Stimulated activated CD4-positive, alpha-beta T cell treated with anti-CD3 and anti-CD28 coated beads, Interleukin-15, amount 100 ng/mL, for 48 hours (primary cell): ENCODE data around the gene ACP1.

ENCODE experiments used
- DNase-seq, 2 donors: peaks; one replicate each; pipeline ENCODE4 v3.0.0-alpha.2; 2020; ENCODE audit warnings: low read depth in 2 of 2

ACP1 gene

DNA sequence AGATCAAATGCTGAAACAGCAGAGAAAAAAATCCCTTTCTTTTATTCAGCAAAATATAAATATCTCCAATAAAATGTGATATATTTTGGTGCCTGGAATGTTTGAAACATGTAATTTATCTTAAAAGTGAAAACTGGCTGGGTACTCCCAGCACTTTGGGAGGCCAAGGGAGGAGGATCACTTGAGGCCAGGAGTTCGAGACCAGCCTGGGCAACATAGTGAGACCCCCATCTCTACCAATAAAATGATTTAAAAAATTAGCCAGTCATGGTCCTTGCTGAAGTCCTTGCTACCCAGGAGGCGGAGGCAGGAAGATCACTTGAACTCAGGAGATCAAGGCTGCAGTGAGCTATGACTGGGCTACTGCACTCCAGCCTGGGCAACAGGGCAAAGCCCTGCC lies 9.6 kb upstream of the ACP1 start:
- DNase-seq: no peak

DNA sequence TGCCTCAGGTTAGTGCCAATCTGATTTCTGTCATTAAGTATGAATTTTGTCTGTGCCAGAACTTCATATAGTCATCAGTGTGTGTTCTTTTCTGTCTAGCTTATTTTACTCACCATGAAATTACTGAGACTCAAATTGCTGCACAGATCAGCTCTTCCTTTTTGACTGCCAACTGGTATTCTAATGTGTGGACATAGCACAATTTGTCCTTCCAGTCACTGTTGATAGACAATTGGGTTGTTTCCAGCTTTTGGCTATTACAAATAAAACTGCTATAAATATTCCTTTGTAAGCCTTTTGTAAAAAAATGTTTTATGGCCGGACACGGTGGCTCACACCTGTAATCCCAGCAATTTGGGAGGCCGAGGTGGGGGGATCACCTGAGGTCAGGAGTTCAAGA lies 8.7 kb upstream of the ACP1 start:
- no peak for DNase-seq

DNA sequence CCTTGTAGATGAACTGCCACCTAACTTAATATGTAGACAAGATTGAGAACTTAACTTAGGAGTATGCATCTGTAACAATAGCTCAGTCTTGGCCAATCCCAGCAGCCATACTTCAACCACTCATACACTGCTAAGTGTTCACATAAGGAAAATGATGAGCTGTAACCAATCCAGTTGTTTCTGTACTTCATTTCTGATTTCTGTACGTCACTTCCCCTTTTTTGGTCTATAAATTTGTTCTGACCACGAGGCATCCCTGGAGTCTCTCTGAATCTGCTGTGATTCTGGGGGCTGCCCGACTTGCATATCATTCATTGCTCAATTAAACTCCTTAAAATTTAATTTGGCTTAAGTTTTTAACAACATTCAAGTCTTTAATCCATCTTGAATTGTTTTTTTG lies 7.3 kb upstream of the ACP1 start:
- no peak for DNase-seq

DNA sequence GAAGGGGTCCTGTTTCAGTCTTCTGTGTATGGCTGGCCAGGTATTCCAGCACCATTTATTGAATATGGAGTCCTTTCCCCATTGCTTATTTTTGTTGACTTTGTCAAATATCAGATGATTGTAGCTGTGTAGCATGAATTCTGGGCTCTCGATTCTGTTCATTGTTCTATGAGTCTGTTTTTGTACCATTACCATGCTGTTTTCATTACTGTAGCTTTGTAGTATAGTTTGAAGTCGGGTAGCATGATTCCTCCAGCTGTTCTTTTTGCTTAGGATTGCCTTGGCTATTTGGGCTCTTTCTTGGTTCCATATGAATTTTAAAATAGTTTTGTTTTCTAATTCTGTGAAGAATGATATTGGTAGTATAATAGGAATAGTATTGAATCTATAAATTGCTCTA lies 6.9 kb upstream of the ACP1 start:
- no peak for DNase-seq

DNA sequence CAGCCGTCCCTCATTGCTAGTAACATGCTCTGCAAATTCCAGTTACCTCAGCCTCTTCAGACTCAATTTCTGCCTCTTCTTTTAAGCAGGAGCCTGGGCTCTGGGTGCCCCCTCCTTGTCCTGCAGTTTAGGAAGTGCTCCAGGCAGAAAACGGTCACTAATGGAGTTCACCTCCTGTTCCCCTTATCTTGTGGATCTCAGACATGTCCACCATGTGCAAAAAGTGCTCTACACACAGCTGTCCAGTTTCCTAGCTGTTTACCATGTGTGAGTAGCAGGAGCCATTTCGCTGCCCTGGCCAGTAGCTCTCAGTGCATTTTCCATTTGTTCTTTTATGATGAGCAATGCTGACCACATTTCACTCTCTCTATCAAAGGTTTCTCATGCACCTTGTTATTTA lies 5.8 kb upstream of the ACP1 start:
- no peak for DNase-seq

DNA sequence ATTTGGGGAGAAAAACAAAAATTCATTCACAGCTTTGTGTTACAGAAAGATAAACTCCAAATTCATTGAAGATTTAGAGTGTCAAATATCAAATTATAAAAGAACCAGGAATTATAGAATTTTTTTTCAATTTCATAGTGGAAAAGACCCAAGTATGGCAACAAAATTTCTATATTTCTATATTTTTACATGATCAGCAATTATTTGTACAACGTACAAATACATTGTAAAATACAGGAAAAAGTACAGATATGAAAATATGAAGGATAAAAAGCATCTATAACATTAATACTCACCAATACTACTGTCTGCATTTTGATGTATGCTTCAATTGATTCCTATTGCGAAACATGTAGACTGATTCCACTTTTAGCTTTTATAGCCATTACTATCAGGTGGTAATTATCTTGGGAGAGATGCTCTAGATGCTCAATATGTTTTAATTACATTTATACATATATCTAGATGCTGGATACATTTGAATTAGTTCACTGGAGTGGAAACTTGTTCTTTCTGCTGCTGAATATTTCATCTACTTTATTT lies 4.9 kb upstream of the ACP1 start:
- DNase-seq: no peak

DNA sequence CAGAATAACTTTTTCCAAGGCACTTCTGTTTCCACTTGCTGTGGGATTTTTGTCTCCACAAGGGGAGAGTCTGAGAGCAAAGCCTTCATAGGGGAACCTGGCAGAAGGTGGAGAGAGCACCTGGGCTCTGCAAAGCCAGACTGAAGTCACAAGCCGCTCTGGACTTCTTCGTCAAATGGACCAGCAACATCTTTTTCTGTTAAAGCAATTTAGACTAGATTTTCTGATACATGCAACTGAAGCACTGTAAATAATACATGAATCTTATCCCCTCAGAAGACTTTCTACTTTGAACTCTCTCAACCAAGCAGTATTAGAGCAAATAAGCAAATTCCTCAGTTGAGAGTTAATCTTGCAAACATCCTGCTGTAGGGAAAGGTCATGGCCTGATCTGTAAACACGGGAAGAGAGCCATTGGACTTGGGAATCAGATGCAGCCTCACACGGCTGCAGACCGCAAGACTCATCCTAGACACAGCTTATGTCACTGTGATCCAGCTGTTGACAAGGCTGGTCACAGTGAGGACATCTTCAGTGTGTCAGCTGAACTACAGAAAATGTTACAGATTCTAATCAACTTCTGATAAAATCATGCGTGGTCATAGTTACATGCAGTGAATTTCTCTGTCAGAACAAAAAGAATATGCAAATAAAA lies 4.1 kb upstream of the ACP1 start:
- DNase-seq: no peak

DNA sequence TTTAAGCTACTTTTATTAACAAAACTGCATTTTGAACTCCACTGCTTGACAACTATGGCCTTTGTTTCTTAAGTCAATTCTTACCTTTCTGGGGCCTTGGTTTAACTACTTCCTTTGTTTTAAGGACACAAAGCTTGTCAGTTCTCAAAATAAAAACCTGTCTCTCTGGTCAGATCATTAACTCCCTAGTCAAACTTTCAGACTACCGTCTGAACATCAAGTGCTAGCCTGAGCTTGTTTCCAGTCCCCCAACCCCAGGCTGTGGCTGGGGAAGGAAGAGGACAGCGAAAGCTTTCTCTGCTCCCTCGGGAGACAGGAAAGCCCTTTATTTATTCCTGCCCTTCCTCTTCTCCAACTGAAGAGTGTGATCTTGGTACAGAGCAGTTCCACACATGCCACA lies 2.6 kb upstream of the ACP1 start:
- no peak for DNase-seq

DNA sequence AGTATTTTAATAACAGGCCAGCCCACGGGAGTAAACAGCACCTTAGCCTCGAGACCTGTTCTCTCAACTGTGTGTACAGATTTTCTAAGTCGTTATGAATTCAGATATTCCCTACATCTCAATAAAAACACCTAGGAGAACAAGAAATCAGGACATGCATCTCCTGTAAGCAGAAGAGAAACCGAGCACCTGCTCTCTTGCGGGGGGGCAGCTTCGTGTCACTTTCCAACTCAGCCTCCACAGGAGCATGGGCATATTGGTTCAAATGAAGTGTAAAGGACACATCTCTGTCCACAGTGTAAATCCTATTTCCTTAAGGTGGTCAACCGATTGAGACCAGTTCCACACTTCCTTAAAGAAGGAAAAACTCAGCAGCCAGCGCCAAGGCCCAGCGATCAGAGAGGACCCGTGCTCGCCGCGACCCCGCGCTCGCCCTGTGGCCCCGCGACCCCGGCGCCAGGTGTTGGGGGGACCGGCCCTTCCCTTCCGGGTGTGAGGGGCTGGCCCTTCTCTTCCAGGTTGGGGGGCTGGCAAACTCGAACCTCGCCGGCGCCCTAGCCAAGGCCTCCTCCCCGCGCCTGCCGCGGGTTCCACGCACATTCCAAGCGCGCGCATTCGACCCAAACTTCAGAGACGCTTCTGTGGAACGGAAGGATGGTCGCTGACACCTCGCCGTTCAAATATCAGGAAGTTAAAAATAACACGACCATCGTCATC lies 1.6 kb upstream of the ACP1 start:
- DNase-seq: no peak

DNA sequence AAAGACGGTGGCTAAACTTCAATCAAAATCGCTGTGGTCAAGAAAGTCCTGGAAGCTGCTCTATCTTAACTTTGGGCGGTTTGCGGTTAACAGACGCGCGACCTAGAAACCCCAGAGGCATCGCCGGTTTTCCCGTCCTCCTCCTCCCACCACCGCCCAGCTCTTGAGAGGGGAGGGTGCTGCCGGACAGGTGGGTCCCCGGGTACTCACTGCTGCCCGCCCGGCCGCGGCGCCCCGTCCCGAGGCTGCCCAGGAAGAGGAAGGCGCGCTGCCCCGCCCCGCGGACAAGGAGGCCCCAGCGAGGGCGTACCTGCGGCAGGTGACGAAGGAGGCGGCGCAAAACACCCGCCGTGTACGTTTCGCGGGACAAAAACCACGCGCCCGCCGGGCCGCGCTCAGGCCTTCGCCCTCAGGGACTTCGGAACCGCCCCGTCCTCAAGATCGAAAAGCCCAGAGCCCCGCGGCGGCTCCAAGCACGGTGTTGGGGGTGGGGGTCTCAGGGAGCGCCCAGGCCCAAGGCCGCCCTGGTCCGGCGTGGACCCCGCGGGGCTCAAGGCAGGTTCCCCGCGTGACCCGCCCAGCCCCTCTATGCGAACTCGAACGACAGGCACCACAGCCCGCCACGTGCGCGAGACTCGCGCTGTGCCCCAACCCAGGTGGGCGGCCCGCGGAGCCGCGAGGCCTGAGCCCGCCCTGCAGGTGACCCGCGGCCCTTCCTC lies 814 bp upstream of the ACP1 start, which contains the start of gene SH3YL1:
SH3YL1 (minus strand) TSS at position 259 of the 719 bp plus-strand sequence; CDS start at position 211, 48 bp downstream.
- DNase-seq: no peak

DNA sequence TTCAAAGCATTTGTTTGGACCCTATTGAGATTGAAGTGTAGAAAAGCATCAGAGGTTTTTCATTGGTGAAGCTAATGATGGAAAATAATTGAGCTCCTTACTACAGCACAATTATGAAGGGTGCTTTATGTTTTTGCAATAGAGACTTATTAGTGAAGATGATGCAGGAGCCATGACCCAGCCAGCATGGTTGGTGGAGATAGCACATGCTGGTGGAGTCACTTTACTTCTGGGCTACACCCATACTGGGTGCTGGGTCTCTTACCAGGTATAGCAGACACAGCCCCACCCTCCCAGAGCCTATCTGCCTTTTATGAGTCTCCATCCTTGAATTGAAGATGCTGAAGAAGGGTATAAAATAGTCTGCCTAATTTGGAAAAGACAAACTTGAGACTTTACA lies 3.6 kb downstream of the ACP1 start:
- no peak for DNase-seq

DNA sequence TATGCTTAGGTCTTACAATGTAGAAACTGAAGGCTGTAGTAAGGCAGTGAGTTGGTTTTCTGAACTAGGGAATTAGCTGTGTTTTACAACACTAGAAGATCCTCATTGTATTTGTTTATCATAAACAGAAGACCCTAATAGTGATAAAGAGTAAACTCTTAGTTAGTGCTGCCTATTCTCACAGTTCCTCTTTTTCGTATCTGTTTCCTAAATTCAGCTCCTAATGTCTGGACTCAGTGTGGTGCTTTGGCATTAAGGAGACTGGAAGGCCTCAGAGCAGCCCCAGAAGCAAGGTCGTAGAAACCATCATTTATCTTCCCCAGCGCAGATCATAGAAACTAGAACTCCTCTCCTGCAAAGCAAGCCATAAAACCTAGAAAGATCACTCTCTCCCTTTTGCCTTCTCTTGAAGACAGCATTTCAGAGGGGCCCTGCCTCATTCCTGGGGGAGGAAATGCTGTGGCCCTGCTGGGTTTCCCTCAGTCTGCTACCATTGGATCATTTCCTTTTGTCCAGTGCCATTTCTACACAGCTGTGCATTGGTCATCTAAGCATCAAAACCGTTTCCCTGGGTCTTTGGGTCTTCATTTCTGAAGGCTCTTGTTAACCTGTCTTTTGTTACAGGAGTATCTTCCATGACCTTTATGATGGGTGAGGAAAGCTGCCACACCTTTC lies 4.7 kb downstream of the ACP1 start:
- no peak for DNase-seq

DNA sequence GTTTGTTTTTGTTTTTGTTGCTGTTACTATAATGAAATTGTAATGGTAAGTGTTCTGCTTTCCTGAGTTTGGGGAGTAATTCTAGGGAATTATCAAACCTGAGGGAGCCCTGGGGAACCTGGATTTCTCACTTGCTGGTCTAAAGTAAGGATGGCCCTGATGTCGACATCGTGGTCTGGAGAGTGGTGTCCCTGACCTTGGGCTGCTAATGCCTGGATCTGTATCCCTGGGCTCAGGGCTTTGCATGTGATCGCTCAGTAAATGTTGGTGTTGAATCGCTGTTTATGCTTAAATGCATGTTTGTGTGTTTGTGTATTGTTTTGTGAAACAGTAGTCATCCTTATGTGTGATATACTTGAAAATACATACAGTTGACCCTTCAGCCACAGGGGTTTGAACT lies 6.1 kb downstream of the ACP1 start:
- DNase-seq: no peak

DNA sequence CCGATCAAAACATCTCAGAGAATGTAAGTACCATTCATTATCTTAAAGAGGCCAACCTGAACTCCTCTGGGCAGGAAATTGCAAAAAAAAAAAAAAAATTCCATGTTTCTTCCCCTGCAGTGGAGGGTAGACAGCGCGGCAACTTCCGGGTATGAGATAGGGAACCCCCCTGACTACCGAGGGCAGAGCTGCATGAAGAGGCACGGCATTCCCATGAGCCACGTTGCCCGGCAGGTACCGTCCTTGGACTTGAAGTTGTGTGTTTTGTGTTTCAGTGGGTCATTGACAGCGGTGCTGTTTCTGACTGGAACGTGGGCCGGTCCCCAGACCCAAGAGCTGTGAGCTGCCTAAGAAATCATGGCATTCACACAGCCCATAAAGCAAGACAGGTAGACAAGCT lies 7.2 kb downstream of the ACP1 start:
- DNase-seq: no peak

DNA sequence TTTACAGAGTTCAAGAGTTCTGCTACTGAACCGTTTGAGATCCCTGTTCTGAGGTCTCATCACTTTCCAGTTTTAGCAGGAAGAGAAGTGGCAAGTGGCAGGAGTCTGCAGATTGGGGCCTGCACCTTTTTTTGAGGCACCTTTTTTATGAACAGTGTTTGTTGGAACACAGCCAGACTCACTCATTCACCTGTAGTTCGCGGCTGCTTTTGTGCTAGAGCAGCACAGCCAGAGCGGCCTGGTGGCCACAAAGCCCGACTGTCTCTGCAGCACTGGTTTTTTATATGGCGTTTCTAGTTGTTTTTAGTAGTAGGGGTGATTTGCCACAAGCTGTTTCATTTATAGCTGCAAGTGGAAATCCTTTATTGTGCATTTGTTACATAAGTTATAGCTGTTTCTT lies 8.6 kb downstream of the ACP1 start:
- no peak for DNase-seq

DNA sequence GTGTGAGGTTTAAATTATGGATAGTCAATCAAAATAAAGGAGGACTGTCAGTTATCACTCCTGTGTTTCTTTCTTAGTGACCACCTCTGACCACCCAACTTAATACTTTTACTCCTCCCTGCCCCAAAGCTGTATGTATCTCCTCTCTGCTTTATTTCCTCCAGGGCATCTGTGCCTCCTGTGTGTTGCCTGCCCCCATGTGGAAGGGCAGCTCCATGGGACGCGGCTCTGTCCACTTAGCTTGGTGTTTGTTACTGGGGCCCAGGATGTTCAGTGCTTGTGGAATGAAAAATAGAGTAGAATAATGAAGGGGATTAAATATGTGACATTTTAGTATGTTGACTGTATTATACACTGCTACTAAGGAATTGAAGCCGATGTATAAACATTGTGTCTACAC lies 9.8 kb downstream of the ACP1 start:
- DNase-seq: no peak

DNA sequence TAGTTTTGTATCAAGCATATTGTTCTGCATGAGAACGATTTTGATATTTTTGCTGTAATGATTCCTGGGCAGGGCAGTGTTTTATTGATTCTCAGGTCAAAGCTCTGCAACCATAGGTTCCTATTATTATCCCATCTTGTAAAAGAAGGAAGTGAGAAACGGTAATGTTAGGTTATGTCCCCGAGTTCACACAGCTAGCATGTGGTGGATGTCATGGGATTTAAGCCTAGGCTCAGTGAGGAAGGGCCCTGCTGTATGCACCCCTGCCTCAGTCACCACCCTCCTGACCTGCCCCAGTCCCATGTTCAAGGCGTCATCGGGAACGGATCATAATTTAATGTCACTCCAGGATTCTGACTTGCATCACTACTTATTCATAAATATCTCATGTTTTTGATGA lies 10.7 kb downstream of the ACP1 start:
- DNase-seq: no peak

DNA sequence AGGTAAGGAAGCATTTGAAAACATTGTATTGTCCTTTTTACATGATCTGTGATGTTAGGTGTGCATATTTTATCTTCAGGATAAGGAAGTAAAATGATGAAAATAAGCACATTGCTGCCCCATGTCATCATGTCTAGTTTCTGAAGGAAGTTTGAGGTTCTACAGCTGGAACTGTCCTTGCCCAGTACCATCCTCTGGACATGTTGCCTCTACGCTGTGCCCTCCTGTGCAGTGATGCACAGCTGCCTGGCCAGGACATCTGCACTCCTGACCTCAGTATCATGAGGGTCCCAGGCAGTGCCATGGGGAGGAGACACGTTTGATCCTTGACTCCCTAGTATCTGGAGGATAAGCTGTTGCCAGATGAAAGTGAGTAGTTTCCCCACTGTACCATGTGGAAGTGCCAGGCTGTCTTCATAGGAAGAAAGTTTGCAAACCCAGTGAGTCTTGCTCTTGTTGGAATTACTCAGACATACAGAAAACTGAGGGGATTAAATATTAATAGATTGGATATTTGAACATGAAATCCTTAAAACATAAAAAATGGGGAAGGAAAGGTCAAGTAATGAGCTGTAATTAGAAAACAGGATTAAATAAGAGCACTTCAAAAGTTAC lies 13.7 kb downstream of the ACP1 start:
- DNase-seq: no peak

DNA sequence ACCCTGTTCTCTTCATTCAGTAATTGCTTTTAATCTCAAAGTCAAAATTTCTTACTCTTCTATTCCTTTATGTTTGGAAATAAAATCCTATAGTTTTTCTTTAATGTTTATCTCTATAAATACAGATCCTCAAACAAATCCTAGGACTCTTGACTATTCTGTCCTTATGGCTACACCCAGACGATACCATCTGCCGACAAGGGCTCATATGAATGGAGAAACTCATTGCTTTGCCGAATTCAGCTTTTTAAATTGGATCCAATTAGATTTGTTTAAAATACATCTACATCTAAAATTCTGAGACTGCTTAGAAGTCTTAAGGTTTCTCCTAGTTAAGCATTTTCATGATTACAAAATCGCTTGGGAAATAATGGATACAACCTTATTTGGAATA lies 14.2 kb downstream of the ACP1 start:
- DNase-seq: no peak

DNA sequence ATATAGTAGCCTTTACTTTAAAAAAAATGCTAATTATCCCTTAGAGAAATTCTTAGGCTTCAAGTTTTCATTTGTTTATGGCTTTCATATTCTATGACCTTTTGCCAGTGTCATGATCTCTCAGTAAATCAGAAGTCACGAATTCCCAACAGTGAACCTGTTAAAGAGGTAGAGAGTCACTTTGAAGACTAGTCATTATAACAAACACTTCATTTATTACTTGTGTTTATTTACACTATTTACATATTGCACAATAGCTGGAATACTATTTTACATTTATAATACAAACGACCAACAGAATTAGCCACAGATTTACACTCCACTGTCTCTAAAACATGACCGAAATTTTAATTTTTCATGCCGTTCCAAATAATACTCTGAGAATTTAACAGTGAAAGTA lies 14.6 kb downstream of the ACP1 start:
- no peak for DNase-seq

DNA sequence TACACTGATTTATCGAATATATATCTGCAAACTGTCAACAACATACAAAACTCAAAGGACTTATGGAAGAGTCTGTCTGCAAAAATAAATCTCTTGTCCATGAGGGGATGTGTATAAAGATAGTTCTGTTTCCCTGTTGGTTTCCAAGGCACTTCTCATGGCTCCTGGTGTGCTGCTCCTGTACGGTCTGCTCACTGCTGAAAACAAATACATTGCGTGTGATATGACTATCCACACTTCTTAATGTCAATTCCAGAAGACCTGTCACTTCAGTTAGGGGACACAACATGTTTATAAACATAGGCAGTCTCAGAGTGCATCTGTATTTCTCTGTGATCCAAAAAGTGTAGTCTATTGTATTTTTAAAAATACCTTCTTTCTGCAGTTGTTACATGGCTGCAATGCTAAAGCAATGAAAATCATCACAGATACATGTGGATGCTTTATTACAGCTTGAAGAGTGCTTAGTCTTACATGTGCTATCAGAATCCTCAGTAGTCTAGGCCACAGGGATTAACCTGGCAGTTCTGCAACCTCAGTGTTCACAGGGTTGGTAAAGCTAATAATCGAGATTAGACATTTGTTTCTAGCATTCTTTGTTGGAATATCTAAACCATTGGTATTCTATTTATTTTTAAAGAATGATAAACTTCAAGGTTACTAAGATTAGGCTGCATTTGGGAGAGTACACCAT lies 15.4 kb downstream of the ACP1 start:
- DNase-seq: no peak
